Skeletal muscle cell (primary cell): ENCODE data around the gene OR1J4.

ENCODE experiments used
- DNase-seq: peaks from one replicate; pipeline ENCODE4 v3.0.0-alpha.2; 2010; ENCODE audit warnings: low read depth
- H3K4me3 ChIP-seq: 2 replicates; pipeline ENCODE4 v1.5.1; 2011; ENCODE audit warnings: low read depth, mild to moderate bottlenecking, control low read depth, low read length, moderate library complexity

OR1J4 gene

GRCh38 chr9:122562134-122562760 lies 43.3 kb downstream of the OR1J4 start:
- H3K4me3 ChIP-seq = no peak overlapping the region

DNA sequence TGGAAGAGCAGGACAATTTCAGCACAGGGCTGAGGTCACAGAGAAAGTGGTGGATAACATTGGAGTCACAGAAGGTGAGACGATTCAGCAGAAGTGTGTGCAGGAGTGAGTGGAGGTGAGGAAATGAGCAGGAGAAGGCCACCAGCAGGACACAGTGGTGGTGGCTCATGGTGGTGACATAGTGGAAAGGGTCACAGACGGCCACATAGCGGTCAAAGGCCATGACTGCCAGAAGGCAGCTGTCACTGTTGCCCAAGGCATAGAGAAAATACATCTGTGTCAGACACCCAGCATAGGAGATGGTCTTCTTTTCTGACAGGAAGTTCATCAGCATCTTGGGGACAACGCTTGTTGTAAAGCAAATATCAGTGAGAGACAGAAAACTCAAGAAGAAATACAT lies 49.0 kb downstream of the OR1J4 start:
- H3K4me3 ChIP-seq = no peak overlapping the region
- no peak for DNase-seq

More at GRCh38 chr9:122562134-122562760, 43.3 kb downstream of the OR1J4 start:
- DNase-seq = no peak
